ENCODE results near the gene SFI1.

DNA sequence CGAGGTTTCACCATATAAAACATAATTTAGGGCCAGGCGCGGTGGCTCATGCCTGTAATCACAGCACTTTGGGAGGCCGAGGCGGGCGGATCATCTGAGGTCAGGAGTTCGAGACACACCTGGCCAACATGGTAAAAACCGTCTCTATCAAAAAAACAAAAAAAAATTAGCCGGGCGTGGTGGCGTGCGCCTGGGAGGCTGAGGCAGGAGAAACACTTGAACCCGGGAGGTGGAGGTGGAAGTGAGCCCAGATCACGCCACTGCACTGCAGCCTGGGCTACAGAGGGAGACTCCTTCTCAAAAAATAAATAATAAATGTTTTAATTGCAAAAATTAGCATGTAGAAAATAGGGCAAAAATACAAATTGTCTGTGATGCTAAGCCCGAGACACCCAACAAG is 993 bp upstream of the SFI1 start:
- TF ChIP-seq SCRT1 (tag by site-specific recombination; IDR thresholded peaks at IDR 0.05; ENCODE audit: borderline replicate concordance) (no peak), CTCF (tag by site-specific recombination; IDR thresholded peaks at IDR 0.05) (no peak), ZNF561 (tag by site-specific recombination; IDR thresholded peaks at IDR 0.05; ENCODE audit: borderline replicate concordance) (no peak), REST (tag by site-specific recombination; IDR thresholded peaks at IDR 0.05) (no peak), ZNF488 (tag by site-specific recombination; IDR thresholded peaks at IDR 0.05) (no peak)
